ENCODE measurements around the gene TRPM6. TPM values are rescaled to one million over a fixed set of nuclear protein-coding genes. Genes with fewer than 3 reads are reported as not detected.
A peak's percentile ranks its signal among the peaks of the same experiment; 100 is the strongest.

The TRPM6 gene
- total and polyA plus RNA-seq, 8 donors: 0.43 to 3.8 (median 0.74) TPM

DNA sequence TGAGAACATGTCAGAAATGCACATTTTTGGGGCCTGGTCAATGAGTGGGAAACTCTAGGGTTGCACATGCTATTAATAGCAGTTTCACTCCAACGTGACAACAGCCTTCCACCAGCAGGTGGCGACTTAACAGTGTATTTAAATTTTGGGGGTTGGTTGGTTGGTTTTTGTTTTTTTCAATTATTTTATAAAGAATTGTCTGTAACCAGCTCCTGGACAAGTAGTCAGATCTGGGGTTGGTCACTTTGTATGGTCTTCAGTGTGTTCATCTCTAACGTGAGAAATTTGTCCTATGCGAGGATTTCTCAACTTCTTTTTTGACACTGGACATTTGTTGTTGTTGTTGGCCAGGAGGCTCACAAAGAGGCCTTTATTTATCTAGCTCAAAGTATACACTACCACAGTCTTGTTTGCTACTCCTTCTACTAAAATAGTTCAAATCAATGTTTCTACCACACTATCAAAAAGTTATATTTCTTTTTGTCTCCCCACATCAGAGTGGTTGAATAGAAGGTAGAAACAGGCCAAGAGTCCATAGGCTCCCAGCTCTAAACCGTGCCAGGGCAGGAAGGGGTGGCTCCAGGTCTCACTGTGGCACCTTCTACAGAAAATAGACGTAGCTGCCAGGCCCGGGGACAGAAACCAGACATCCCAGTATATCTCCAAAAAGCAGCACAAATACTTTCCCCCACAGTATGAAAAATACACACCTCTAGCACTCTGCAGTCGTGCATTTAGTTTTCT lies 110.4 kb downstream of the TRPM6 start:
- Histone ChIP-seq H3K4me1 (no peaks in the 10 kb centered on the region), H3K4me3 (no peak overlapping the region), H3K9me3 (no peaks in the 10 kb centered on the region), H3K27ac (no peak overlapping the region), H3K27me3 (no peaks in the 10 kb centered on the region), H3K36me3 (no peaks in the 10 kb centered on the region)
- DNase-seq (peak in 3 of 4 donors; percentile 48 to 71 (median 49)), ATAC-seq (peak; percentile 83)
- intact Hi-C loops (cut with DNase I): loop anchor here in 1 of 2 donors (5.0 kb wide), 1 partner anchor 300 kb away; no protein-coding TSS in a partner anchor
- TF ChIP-seq, protein P1, sequence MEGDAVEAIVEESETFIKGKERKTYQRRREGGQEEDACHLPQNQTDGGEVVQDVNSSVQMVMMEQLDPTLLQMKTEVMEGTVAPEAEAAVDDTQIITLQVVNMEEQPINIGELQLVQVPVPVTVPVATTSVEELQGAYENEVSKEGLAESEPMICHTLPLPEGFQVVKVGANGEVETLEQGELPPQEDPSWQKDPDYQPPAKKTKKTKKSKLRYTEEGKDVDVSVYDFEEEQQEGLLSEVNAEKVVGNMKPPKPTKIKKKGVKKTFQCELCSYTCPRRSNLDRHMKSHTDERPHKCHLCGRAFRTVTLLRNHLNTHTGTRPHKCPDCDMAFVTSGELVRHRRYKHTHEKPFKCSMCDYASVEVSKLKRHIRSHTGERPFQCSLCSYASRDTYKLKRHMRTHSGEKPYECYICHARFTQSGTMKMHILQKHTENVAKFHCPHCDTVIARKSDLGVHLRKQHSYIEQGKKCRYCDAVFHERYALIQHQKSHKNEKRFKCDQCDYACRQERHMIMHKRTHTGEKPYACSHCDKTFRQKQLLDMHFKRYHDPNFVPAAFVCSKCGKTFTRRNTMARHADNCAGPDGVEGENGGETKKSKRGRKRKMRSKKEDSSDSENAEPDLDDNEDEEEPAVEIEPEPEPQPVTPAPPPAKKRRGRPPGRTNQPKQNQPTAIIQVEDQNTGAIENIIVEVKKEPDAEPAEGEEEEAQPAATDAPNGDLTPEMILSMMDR (IDR thresholded peaks at IDR 0.05): peak; percentile 72 to 80

DNA sequence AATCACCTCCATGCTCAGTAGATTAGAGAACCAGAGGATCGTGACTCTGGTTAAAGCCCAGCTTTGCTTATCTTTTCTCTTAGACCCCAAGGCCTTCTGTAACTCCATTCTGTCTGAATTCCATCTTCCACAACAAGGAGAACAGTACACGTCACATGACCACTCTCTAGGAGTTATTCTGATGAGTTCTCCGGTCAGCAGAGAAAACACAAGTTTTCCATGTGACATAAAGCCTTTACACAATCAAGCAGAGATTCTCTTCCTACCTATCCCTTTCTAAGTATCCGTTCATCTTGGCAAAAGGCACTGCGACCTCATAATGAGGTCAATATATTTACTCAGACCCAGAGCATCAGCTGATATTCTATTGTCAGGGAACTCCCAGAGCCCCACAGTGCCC lies 112.3 kb downstream of the TRPM6 start:
- Histone ChIP-seq H3K36me3 (no peaks in the 10 kb centered on the region), H3K4me1 (no peaks in the 10 kb centered on the region), H3K9me3 (no peaks in the 10 kb centered on the region), H3K4me3 (no peak overlapping the region), H3K27me3 (no peaks in the 10 kb centered on the region), H3K27ac (no peak overlapping the region)
- DNase-seq (no peak), ATAC-seq (no peak)
- intact Hi-C loops (cut with DNase I): loop anchor here in 1 of 2 donors (5.0 kb wide), 1 partner anchor 302 kb away; no protein-coding TSS in a partner anchor
- TF ChIP-seq, protein P1 (IDR thresholded peaks at IDR 0.05): no peak

DNA sequence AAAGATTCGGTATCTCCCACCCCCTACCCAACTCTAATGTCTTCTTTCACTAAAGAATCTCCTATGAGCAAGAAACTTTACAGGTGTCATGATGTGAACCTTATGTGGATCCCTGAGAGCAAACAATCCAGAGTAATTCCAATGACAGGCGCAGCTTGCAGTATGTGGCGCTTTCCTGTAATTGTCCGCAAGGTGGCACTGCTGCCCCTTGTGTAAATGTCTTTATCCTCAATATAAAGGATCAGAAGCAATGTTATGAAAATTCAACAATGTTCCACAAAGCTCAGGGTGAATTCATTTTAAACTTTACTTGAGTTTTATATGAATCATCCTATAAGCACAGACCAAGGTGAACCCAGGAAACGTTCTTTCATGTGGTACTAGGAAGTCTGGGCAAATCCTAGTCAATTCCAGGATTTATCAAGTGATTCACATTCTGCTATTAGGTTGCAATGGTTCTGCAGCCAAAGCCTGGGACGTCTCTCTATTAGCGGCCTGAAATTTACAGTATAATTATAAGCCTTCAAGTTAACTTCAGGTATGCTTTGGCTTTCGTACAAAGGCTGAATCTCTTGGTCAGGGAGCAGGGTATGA lies 113.7 kb downstream of the TRPM6 start:
- H3K4me3 ChIP-seq: no peak overlapping the region
- DNase-seq: peak in 3 of 4 donors; percentile 65 to 85 (median 70)
- H3K4me1 ChIP-seq: no peaks in the 10 kb centered on the region
- H3K9me3 ChIP-seq: no peaks in the 10 kb centered on the region
- intact Hi-C loops (cut with DNase I): loop anchor here in 1 of 2 donors (5.0 kb wide), 1 partner anchor 228 kb away; no protein-coding TSS in a partner anchor
- H3K36me3 ChIP-seq: no peaks in the 10 kb centered on the region
- no peak overlapping the region for H3K27ac ChIP-seq
- peak; percentile 91 for ATAC-seq
- no peaks in the 10 kb centered on the region for H3K27me3 ChIP-seq
- TF ChIP-seq, protein P1 (IDR thresholded peaks at IDR 0.05): peak; percentile 94 to 96

DNA sequence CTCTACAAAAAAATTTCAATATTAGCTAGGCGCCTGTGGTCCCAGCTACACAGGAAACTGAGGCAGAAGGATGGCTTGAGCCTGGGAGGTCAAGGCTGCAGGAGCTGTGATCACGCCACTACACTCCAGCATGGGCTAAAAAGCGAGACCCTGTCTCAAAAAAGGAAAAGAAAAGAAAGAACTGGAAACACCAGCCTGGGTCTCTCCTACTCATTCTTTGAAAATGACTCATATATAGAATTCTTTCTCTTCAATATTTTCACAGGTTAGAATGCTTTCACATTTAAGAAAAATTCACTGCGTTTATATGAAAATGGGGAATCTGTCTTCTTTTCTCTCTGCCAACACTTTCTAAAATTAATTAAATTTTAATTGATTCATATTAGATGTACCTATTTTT lies 115.6 kb downstream of the TRPM6 start:
- H3K4me1 ChIP-seq: no peaks in the 10 kb centered on the region
- ATAC-seq (no peak), DNase-seq (no peak)
- H3K27me3 ChIP-seq: no peaks in the 10 kb centered on the region
- H3K36me3 ChIP-seq: no peaks in the 10 kb centered on the region
- H3K4me3 ChIP-seq: no peak overlapping the region
- H3K27ac ChIP-seq: no peak overlapping the region
- intact Hi-C loops (cut with DNase I): loop anchor here in 1 of 2 donors (5.0 kb wide), 1 partner anchor 230 kb away; no protein-coding TSS in a partner anchor
- TF ChIP-seq, protein P1 (IDR thresholded peaks at IDR 0.05): no peak
- H3K9me3 ChIP-seq: no peaks in the 10 kb centered on the region

DNA sequence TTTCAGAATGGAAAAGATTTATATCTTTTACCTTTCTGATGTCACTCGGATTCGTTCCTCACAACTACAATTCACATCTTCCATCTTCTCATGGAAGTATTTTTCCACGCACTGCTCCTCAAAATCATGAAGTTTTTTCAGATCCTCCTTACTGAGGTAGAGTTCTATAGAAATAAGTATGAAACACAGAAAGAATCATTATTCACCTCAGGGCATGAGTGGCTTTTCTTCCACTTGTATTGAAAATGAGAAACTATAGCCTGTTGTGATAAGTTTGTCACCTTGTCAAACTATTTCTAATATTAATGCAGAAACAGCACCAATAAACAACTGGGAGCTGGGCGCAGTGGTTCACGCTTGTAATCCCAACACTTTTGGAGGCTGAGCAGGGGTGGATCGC lies 116.0 kb downstream of the TRPM6 start:
- ATAC-seq: no peak
- no peak for DNase-seq
- no peaks in the 10 kb centered on the region for H3K36me3 ChIP-seq
- TF ChIP-seq, protein P1 (IDR thresholded peaks at IDR 0.05): no peak
- no peak overlapping the region for H3K27ac ChIP-seq
- intact Hi-C loops (cut with DNase I): loop anchor here in 1 of 2 donors (5.0 kb wide), 1 partner anchor 231 kb away; no protein-coding TSS in a partner anchor
- H3K4me3 ChIP-seq: no peak overlapping the region
- no peaks in the 10 kb centered on the region for H3K9me3 ChIP-seq
- no peaks in the 10 kb centered on the region for H3K4me1 ChIP-seq
- no peaks in the 10 kb centered on the region for H3K27me3 ChIP-seq

Measured in left lung (tissue), 10 donors.